ENCODE measurements around the gene ABCC8.

DNA sequence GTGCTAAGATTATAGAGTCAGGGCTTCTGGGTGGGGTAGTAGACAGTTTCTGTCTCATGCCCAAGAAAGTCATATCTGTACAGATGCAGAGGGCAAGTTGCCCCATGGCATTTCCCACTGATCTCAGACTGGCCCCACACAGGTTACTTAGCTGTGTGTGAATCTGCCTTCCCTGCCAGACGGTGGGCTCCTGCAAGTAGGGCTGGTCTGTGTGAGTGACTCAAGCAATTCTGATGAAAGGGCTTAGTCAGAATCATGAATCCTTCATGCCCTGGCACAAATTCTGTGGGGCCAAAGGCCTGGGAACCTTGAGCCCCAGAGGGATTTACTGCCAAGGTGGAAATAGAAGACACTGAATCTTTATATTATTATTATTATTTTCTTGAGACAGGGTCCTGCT lies 37.2 kb upstream of the ABCC8 start:
- no peak for TF ChIP-seq EZH2 (IDR thresholded peaks at IDR 0.05; ENCODE audit: insufficient read depth, poor library complexity, severe bottlenecking)
- no peak for TF ChIP-seq EZH2phosphoT487 (IDR thresholded peaks at IDR 0.05; ENCODE audit: insufficient read depth, low read depth)

All from GM23248 (cell line).